ENCODE measurements around the gene MYLK3.

MYLK3 gene

DNA sequence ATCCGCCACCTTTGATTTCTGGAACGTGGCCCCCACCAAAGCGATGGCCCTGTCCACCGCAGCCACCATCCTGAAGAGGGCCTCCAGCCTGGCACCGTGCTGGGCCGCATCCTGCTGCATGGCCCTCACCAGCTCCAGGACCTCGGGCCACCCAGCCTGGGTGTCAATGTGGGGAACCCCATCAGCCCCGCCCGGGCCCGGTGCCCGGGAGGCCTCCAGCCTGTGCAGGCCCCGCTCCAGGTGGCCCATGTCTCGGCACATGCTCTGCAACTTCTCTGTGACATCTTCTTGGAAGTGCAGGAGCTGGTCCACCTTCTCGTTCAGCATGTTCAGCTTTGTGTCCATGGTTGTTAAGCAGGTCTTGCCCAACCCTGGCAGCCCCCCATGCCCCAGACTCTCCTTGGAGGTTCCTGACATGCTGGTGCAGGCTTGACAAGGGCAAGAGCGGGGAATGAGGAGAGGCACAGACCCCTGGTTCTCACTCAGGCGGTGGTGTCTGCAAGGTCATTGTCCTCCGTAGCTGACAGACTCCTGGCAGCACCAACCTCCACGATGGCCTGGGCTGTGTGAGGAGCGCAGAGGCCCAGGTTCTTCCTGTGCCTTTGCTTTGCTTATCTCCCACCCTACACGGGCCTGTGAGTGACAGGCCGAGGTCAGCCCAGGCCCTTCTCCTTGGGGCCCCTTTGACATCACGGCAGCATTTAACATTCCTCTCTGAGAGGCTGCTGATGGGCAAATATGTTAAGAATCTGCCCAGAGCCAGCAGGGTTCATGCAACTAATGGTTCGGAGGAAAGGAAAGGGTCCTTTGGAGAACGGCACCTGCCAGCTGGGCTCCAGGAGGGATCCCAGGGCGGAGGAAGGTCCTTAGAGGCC is at the start of gene MYLK3:
Gene MYLK3, minus strand, starts transcription at position 568 of the 875 bp plus-strand sequence. Its CDS starts 151 bp downstream, at position 417.
- H3K4me3 ChIP-seq (replicated peaks; ENCODE audit: low read depth, low read length): no peak within 1 kb of the TSS
- H3K36me3 ChIP-seq (ENCODE audit: control insufficient read depth, insufficient read depth, low read length): no peaks in the 10 kb centered on the region
- no peak for TF ChIP-seq CTCF (IDR thresholded peaks at IDR 0.05; ENCODE audit: insufficient read depth, low read length, poor library complexity, severe bottlenecking)
- no peak for DNase-seq (ENCODE audit: extremely low read depth, insufficient read length)
- H3K27me3 ChIP-seq (replicated peaks; ENCODE audit: control insufficient read depth, insufficient read depth, low read length): no peaks in the 10 kb centered on the region

GRCh38 chr16:46797501-46797900 is 49.4 kb upstream of the MYLK3 start:
- no peak for DNase-seq (ENCODE audit: extremely low read depth, insufficient read length)
- Histone ChIP-seq H3K27me3 (replicated peaks; ENCODE audit: control insufficient read depth, insufficient read depth, low read length) (no peaks in the 10 kb centered on the region), H3K4me3 (replicated peaks; ENCODE audit: low read depth, low read length) (no peak overlapping the region), H3K36me3 (ENCODE audit: control insufficient read depth, insufficient read depth, low read length) (no peaks in the 10 kb centered on the region; the same call in none of the 2 replicates)
- no peak for TF ChIP-seq CTCF (IDR thresholded peaks at IDR 0.05; ENCODE audit: insufficient read depth, low read length, poor library complexity, severe bottlenecking)

DNA sequence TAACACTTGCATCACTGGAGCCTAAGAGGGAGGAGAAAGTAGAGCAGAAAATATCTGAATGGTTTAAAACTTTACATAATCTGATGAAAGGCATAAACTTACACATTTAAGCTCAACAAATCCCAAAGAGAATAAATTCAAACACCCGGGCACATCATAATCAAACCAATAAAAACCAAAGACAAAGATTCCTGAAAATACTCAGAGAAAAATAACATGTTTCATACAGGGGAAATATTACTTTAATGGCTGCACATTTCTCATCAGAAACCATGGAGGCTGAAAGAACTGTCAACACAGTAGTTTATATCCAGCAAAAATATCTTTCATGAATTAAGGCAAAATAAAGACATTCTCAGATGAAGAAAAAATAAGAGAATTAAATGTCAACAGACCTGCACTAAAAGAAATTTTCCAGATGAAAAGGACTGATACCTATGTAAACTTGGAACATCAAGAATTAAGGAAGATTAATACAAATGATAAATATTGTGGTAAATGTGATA is 48.7 kb upstream of the MYLK3 start:
- no peak for DNase-seq (ENCODE audit: extremely low read depth, insufficient read length)
- no peak for TF ChIP-seq CTCF (IDR thresholded peaks at IDR 0.05; ENCODE audit: insufficient read depth, low read length, poor library complexity, severe bottlenecking)
- no peak overlapping the region for H3K4me3 ChIP-seq (replicated peaks; ENCODE audit: low read depth, low read length)
- H3K36me3 ChIP-seq (ENCODE audit: control insufficient read depth, insufficient read depth, low read length): no peaks in the 10 kb centered on the region; the same call in none of the 2 replicates
- H3K27me3 ChIP-seq (replicated peaks; ENCODE audit: control insufficient read depth, insufficient read depth, low read length): no peaks in the 10 kb centered on the region

- Histone ChIP-seq H3K36me3 (ENCODE audit: control insufficient read depth, insufficient read depth, low read length) (no peaks in the 10 kb centered on the region; the same call in 1 of the 2 replicates), H3K4me3 (replicated peaks; ENCODE audit: low read depth, low read length) (no peak overlapping the region), H3K27me3 (replicated peaks; ENCODE audit: control insufficient read depth, insufficient read depth, low read length) (no peaks in the 10 kb centered on the region)
- no peak for DNase-seq (ENCODE audit: extremely low read depth, insufficient read length)
- TF ChIP-seq CTCF (IDR thresholded peaks at IDR 0.05; ENCODE audit: insufficient read depth, low read length, poor library complexity, severe bottlenecking): no peak
These were observed 45.7 kb upstream of the MYLK3 start for GRCh38 chr16:46793841-46794240.

DNA sequence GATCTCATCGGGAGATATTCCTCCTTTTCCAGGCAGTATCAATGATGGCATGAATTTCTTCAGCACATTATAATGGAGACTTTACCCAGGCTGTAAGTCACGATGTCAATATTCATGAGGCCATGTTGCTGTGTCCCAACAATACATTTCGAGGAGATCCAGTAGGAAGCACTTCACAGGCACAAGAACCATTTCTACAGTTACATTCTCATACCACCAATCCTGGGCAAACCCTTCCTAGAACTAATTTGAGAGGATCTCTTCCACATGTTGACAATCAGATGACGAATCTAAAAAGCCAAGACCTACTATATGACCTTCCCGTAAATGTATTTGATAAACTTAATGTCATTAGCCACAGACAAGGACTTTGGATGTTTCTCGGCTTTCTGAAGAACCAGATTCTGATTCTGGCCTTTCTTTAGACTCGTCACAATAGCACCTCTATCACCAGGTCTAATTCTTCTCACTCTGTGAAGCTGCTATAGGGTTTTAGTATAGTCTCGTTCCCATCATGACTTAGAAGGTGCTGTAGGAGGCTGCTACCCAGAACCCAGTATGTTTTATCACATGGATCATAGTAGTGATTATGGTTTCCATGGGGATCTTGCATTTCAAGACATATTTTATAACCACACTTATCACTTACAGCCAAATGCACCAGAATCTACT is 42.6 kb upstream of the MYLK3 start:
- DNase-seq (ENCODE audit: extremely low read depth, insufficient read length): no peak
- no peak for TF ChIP-seq CTCF (IDR thresholded peaks at IDR 0.05; ENCODE audit: insufficient read depth, low read length, poor library complexity, severe bottlenecking)
- H3K27me3 ChIP-seq (replicated peaks; ENCODE audit: control insufficient read depth, insufficient read depth, low read length): no peaks in the 10 kb centered on the region
- H3K4me3 ChIP-seq (replicated peaks; ENCODE audit: low read depth, low read length): peak overlapping the region; percentile 79
- H3K36me3 ChIP-seq (ENCODE audit: control insufficient read depth, insufficient read depth, low read length): no peaks in the 10 kb centered on the region

Data from GM06990 (cell line).